GM23338 (cell line): ENCODE measurements around the gene PSMD3. TPM values are rescaled to one million over a fixed set of nuclear protein-coding genes. Genes with fewer than 3 reads are reported as not detected.

ENCODE experiments used
- ATAC-seq: fragments of 200-7000 bp; cut with Tn5 transposase; 3 replicates; pipeline ENCODE4 v1.9.1; 2020
- DNase-seq: peaks from one replicate; pipeline ENCODE4 v3.0.0-alpha.2; 2015; ENCODE audit warnings: low spot score
- H2AFZ ChIP-seq: fragments of 200-600 bp; sonication (generic); 2 replicates; pipeline ENCODE4 v1.8.0; 2016; ENCODE audit warnings: antibody characterized with exemption, mild to moderate bottlenecking, moderate library complexity
- H3F3A ChIP-seq: fragments of 200-600 bp; sonication (generic); replicated peaks from 2 replicates; pipeline ENCODE4 v1.8.0; 2017; ENCODE audit warnings: antibody characterized with exemption, mixed run types, low read depth
- H3K27ac ChIP-seq: fragments of 200-600 bp; sonication (generic); 2 replicates; pipeline ENCODE4 v1.6.1; 2016; ENCODE audit warnings: low read depth
- H3K27me3 ChIP-seq: fragments of 200-600 bp; sonication (generic); 2 replicates; pipeline ENCODE4 v1.8.0; 2016; ENCODE audit warnings: mild to moderate bottlenecking, mixed run types, moderate library complexity; ENCODE audit not compliant: insufficient read depth
- H3K36me3 ChIP-seq: fragments of 200-600 bp; sonication (generic); 2 replicates; pipeline ENCODE4 v1.8.0; 2016; ENCODE audit warnings: mild to moderate bottlenecking; ENCODE audit not compliant: insufficient read depth
- H3K4me1 ChIP-seq: fragments of 200-600 bp; sonication (generic); 2 replicates; pipeline ENCODE4 v1.8.0; 2016; ENCODE audit warnings: mild to moderate bottlenecking, moderate library complexity; ENCODE audit not compliant: insufficient read depth
- H3K4me2 ChIP-seq: fragments of 200-600 bp; sonication (generic); 2 replicates; pipeline ENCODE4 v1.7.1; 2017; ENCODE audit warnings: mixed run types
- H3K4me3 ChIP-seq: fragments of 200-600 bp; sonication (generic); 2 replicates; pipeline ENCODE4 v1.6.1; 2016; ENCODE audit warnings: mixed run types
- H3K79me2 ChIP-seq: fragments of 200-600 bp; sonication (generic); replicated peaks from 2 replicates; pipeline ENCODE4 v1.8.0; 2017; ENCODE audit warnings: mild to moderate bottlenecking; ENCODE audit not compliant: insufficient read depth
- H3K9me2 ChIP-seq: fragments of 200-600 bp; sonication (generic); 2 replicates; pipeline ENCODE4 v1.8.0; 2017; ENCODE audit not compliant: insufficient read depth
- H4K20me1 ChIP-seq: fragments of 200-600 bp; sonication (generic); replicated peaks from 2 replicates; pipeline ENCODE4 v1.8.0; 2017; ENCODE audit warnings: mild to moderate bottlenecking; ENCODE audit not compliant: insufficient read depth
- H3K27ac Mint-ChIP-seq: 2 replicates; pipeline ENCODE4 v1.8.0; 2020; ENCODE audit warnings: inconsistent platforms, mild to moderate bottlenecking, moderate library complexity, mixed read lengths
- H3K27me3 Mint-ChIP-seq: 3 replicates; pipeline ENCODE4 v1.8.0; 2022; ENCODE audit warnings: low read depth, mild to moderate bottlenecking, moderate library complexity, mixed read lengths, inconsistent platforms; ENCODE audit not compliant: insufficient read depth, poor library complexity
- H3K36me3 Mint-ChIP-seq: 3 replicates; pipeline ENCODE4 v1.8.0; 2021; ENCODE audit warnings: low read depth, mild to moderate bottlenecking, inconsistent platforms, moderate library complexity, mixed read lengths
- H3K4me1 Mint-ChIP-seq: 3 replicates; pipeline ENCODE4 v1.8.0; 2020; ENCODE audit warnings: mild to moderate bottlenecking, inconsistent platforms, mixed read lengths
- H3K4me3 Mint-ChIP-seq: 3 replicates; pipeline ENCODE4 v1.8.0; 2021; ENCODE audit warnings: moderate library complexity, mild to moderate bottlenecking, inconsistent platforms, mixed read lengths
- H3K9me3 Mint-ChIP-seq: 3 replicates; pipeline ENCODE4 v1.8.0; 2020; ENCODE audit warnings: moderate library complexity, mild to moderate bottlenecking, inconsistent platforms, mixed read lengths
- CREB1 ChIP-seq: fragments of 250-450 bp; sonication (Bioruptor Pico); IDR thresholded peaks from 2 replicates; pipeline ENCODE4 v1.5.0; 2020; ENCODE audit warnings: low read depth, mild to moderate bottlenecking, moderate library complexity
- EZH2 ChIP-seq: fragments of 200-600 bp; sonication (generic); IDR thresholded peaks from one replicate; pipeline ENCODE4 v1.8.0; 2017; ENCODE audit warnings: antibody characterized with exemption, mild to moderate bottlenecking, low read depth; ENCODE audit not compliant: unreplicated experiment
- EZH2phosphoT487 ChIP-seq: fragments of 200-600 bp; sonication (generic); IDR thresholded peaks from one replicate; pipeline ENCODE4 v1.8.1; 2018; ENCODE audit warnings: antibody characterized with exemption; ENCODE audit not compliant: unreplicated experiment
- JUNB ChIP-seq: IDR thresholded peaks from one replicate; pipeline ENCODE4 v1.6.1; 2016; ENCODE audit warnings: antibody characterized with exemption; ENCODE audit not compliant: unreplicated experiment
- POLR2AphosphoS5 ChIP-seq: IDR thresholded peaks from 2 replicates; pipeline ENCODE4 v1.6.1; 2016; ENCODE audit warnings: antibody characterized with exemption, low read depth
- STAT1 ChIP-seq: IDR thresholded peaks from one replicate; pipeline ENCODE4 v1.6.1; 2016; ENCODE audit warnings: antibody characterized with exemption; ENCODE audit not compliant: unreplicated experiment
- ZNF114 ChIP-seq: fragments of 250-450 bp; sonication (Bioruptor Pico); IDR thresholded peaks from 2 replicates; pipeline ENCODE4 v1.5.0; 2020; ENCODE audit warnings: mild to moderate bottlenecking, moderate library complexity
- ZNF331 ChIP-seq: fragments of 250-450 bp; sonication (Bioruptor Pico); IDR thresholded peaks from 2 replicates; pipeline ENCODE4 v1.5.0; 2020; ENCODE audit warnings: low read depth, mild to moderate bottlenecking, moderate library complexity
- polyA plus RNA-seq: library from polyadenylated mRNA; unstranded; fragments of >200 nt; fragmentation: Nextera tagmentation; extraction: Ambion mirVana; gene quantifications from 2 replicates; pipeline ENCODE4 v1.2.1, GENCODE V29; 2016
- total RNA-seq: library from RNA; depleted of rRNA; stranded (reverse); fragments of >200 nt; shearing (Covaris generic); gene quantifications from 2 replicates; pipeline ENCODE4 v1.2.3, GENCODE V29; 2014
- TF ChIP-seq, protein P1 (sequence below): IDR thresholded peaks from one replicate; pipeline ENCODE4 v1.6.1; 2018; ENCODE audit warnings: antibody characterized with exemption; ENCODE audit not compliant: unreplicated experiment
- TF ChIP-seq, protein P2 (sequence below), 2 experiments: fragments of 200-600 bp in 1 of 2; sonication (generic) in 1 of 2; conservative IDR thresholded peaks; 2 replicates each; pipeline versions ENCODE4 v1.5.1 to v1.6.1; 2016 to 2017; ENCODE audit warnings: antibody characterized with exemption in 2 of 2, low read depth in 2 of 2, mild to moderate bottlenecking in 2 of 2, moderate library complexity in 1 of 2
- TF ChIP-seq, protein P3 (sequence below): IDR thresholded peaks from 2 replicates; pipeline ENCODE4 v1.6.1; 2016; ENCODE audit warnings: antibody characterized with exemption
- TF ChIP-seq, protein P4 (sequence below): fragments of 250-450 bp; sonication (Bioruptor Pico); IDR thresholded peaks from 2 replicates; pipeline ENCODE4 v1.5.0; 2020; ENCODE audit warnings: mild to moderate bottlenecking, moderate library complexity

The PSMD3 gene
- total and polyA plus RNA-seq, 2 experiments from 2014 or later, result 112 to 217 TPM

- H3K27ac ChIP-seq, result no peak overlapping the region
- ATAC-seq, result no peak
- H3K9me3 Mint-ChIP-seq, result no peaks in the 10 kb centered on the region
These were observed 31.6 kb upstream of the PSMD3 start for GRCh38 chr17:39949028-39949427.

More at GRCh38 chr17:39949028-39949427, 31.6 kb upstream of the PSMD3 start:
- peaks cover 27% of the 10 kb centered on the region for H3K4me1 Mint-ChIP-seq
- Histone ChIP-seq H3K27me3 (0 out of 2 replicates have a peak, but pooled peaks cover 4% of the 10 kb centered on the region), H3K4me1 (peaks cover 8% of the 10 kb centered on the region; the same call in 1 of the 2 replicates), H3K4me2 (no peak overlapping the region), H3K36me3 (no peaks in the 10 kb centered on the region), H3K9me2 (no peaks in the 10 kb centered on the region), H3F3A (0 out of 2 replicates have a peak, but pooled peaks cover 7% of the 10 kb centered on the region), H2AFZ (no peak overlapping the region), H3K4me3 (no peak overlapping the region), H3K79me2 (no peaks in the 10 kb centered on the region), H4K20me1 (no peaks in the 10 kb centered on the region)
- H3K27me3 Mint-ChIP-seq, result peaks cover 26% of the 10 kb centered on the region
- no peak for DNase-seq
- TF ChIP-seq, protein P1, sequence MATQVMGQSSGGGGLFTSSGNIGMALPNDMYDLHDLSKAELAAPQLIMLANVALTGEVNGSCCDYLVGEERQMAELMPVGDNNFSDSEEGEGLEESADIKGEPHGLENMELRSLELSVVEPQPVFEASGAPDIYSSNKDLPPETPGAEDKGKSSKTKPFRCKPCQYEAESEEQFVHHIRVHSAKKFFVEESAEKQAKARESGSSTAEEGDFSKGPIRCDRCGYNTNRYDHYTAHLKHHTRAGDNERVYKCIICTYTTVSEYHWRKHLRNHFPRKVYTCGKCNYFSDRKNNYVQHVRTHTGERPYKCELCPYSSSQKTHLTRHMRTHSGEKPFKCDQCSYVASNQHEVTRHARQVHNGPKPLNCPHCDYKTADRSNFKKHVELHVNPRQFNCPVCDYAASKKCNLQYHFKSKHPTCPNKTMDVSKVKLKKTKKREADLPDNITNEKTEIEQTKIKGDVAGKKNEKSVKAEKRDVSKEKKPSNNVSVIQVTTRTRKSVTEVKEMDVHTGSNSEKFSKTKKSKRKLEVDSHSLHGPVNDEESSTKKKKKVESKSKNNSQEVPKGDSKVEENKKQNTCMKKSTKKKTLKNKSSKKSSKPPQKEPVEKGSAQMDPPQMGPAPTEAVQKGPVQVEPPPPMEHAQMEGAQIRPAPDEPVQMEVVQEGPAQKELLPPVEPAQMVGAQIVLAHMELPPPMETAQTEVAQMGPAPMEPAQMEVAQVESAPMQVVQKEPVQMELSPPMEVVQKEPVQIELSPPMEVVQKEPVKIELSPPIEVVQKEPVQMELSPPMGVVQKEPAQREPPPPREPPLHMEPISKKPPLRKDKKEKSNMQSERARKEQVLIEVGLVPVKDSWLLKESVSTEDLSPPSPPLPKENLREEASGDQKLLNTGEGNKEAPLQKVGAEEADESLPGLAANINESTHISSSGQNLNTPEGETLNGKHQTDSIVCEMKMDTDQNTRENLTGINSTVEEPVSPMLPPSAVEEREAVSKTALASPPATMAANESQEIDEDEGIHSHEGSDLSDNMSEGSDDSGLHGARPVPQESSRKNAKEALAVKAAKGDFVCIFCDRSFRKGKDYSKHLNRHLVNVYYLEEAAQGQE, result no peak
- TF ChIP-seq JUNB (no peak), STAT1 (no peak), ZNF114 (CRISPR knock-in tag) (no peak), POLR2AphosphoS5 (no peak), CREB1 (CRISPR knock-in tag) (no peak), EZH2 (no peak), EZH2phosphoT487 (no peak), ZNF331 (CRISPR knock-in tag) (no peak)
- TF ChIP-seq, protein P2, sequence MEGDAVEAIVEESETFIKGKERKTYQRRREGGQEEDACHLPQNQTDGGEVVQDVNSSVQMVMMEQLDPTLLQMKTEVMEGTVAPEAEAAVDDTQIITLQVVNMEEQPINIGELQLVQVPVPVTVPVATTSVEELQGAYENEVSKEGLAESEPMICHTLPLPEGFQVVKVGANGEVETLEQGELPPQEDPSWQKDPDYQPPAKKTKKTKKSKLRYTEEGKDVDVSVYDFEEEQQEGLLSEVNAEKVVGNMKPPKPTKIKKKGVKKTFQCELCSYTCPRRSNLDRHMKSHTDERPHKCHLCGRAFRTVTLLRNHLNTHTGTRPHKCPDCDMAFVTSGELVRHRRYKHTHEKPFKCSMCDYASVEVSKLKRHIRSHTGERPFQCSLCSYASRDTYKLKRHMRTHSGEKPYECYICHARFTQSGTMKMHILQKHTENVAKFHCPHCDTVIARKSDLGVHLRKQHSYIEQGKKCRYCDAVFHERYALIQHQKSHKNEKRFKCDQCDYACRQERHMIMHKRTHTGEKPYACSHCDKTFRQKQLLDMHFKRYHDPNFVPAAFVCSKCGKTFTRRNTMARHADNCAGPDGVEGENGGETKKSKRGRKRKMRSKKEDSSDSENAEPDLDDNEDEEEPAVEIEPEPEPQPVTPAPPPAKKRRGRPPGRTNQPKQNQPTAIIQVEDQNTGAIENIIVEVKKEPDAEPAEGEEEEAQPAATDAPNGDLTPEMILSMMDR (conservative IDR thresholded peaks at IDR 0.05; ENCODE audit: low read depth in 2 of 2), result no peak
- TF ChIP-seq, protein P3, sequence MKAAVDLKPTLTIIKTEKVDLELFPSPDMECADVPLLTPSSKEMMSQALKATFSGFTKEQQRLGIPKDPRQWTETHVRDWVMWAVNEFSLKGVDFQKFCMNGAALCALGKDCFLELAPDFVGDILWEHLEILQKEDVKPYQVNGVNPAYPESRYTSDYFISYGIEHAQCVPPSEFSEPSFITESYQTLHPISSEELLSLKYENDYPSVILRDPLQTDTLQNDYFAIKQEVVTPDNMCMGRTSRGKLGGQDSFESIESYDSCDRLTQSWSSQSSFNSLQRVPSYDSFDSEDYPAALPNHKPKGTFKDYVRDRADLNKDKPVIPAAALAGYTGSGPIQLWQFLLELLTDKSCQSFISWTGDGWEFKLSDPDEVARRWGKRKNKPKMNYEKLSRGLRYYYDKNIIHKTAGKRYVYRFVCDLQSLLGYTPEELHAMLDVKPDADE, result no peak
- TF ChIP-seq, protein P4, sequence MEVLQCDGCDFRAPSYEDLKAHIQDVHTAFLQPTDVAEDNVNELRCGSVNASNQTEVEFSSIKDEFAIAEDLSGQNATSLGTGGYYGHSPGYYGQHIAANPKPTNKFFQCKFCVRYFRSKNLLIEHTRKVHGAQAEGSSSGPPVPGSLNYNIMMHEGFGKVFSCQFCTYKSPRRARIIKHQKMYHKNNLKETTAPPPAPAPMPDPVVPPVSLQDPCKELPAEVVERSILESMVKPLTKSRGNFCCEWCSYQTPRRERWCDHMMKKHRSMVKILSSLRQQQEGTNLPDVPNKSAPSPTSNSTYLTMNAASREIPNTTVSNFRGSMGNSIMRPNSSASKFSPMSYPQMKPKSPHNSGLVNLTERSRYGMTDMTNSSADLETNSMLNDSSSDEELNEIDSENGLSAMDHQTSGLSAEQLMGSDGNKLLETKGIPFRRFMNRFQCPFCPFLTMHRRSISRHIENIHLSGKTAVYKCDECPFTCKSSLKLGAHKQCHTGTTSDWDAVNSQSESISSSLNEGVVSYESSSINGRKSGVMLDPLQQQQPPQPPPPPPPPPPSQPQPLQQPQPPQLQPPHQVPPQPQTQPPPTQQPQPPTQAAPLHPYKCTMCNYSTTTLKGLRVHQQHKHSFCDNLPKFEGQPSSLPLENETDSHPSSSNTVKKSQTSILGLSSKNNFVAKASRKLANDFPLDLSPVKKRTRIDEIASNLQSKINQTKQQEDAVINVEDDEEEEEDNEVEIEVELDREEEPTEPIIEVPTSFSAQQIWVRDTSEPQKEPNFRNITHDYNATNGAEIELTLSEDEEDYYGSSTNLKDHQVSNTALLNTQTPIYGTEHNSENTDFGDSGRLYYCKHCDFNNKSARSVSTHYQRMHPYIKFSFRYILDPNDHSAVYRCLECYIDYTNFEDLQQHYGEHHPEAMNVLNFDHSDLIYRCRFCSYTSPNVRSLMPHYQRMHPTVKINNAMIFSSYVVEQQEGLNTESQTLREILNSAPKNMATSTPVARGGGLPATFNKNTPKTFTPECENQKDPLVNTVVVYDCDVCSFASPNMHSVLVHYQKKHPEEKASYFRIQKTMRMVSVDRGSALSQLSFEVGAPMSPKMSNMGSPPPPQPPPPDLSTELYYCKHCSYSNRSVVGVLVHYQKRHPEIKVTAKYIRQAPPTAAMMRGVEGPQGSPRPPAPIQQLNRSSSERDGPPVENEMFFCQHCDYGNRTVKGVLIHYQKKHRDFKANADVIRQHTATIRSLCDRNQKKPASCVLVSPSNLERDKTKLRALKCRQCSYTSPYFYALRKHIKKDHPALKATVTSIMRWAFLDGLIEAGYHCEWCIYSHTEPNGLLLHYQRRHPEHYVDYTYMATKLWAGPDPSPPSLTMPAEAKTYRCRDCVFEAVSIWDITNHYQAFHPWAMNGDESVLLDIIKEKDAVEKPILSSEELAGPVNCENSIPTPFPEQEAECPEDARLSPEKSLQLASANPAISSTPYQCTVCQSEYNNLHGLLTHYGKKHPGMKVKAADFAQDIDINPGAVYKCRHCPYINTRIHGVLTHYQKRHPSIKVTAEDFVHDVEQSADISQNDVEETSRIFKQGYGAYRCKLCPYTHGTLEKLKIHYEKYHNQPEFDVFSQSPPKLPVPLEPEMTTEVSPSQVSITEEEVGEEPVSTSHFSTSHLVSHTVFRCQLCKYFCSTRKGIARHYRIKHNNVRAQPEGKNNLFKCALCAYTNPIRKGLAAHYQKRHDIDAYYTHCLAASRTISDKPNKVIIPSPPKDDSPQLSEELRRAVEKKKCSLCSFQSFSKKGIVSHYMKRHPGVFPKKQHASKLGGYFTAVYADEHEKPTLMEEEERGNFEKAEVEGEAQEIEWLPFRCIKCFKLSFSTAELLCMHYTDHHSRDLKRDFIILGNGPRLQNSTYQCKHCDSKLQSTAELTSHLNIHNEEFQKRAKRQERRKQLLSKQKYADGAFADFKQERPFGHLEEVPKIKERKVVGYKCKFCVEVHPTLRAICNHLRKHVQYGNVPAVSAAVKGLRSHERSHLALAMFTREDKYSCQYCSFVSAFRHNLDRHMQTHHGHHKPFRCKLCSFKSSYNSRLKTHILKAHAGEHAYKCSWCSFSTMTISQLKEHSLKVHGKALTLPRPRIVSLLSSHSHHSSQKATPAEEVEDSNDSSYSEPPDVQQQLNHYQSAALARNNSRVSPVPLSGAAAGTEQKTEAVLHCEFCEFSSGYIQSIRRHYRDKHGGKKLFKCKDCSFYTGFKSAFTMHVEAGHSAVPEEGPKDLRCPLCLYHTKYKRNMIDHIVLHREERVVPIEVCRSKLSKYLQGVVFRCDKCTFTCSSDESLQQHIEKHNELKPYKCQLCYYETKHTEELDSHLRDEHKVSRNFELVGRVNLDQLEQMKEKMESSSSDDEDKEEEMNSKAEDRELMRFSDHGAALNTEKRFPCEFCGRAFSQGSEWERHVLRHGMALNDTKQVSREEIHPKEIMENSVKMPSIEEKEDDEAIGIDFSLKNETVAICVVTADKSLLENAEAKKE (CRISPR knock-in tag), result no peak
- no peak overlapping the region for H3K4me3 Mint-ChIP-seq
- H3K36me3 Mint-ChIP-seq, result no peaks in the 10 kb centered on the region
- H3K27ac Mint-ChIP-seq, result no peak overlapping the region
